GM15510 (cell line): Measurements from ENCODE around the gene BTBD9.

Source experiments
- POLR2A ChIP-seq: IDR thresholded peaks from 3 replicates; pipeline ENCODE4 v1.6.1; 2011; ENCODE audit warnings: borderline replicate concordance; ENCODE audit not compliant: insufficient read length; ENCODE audit errors: extremely low read depth

Gene BTBD9

GRCh38 chr6:38233161-38233791, 406.5 kb downstream of the BTBD9 start:
- TF ChIP-seq POLR2A = no peak

GRCh38 chr6:38225766-38226165, 414.0 kb downstream of the BTBD9 start:
- no peak for TF ChIP-seq POLR2A

- TF ChIP-seq POLR2A = no peak
Observed at GRCh38 chr6:38221251-38221650, 418.5 kb downstream of the BTBD9 start.

- TF ChIP-seq POLR2A = no peak
Observed at GRCh38 chr6:38220069-38220723, 419.5 kb downstream of the BTBD9 start.

GRCh38 chr6:38218235-38218634, 421.5 kb downstream of the BTBD9 start:
- no peak for TF ChIP-seq POLR2A

- no peak for TF ChIP-seq POLR2A
Observed at GRCh38 chr6:38216451-38216850, 423.3 kb downstream of the BTBD9 start.

- no peak for TF ChIP-seq POLR2A
Observed at GRCh38 chr6:38215651-38216311, 423.9 kb downstream of the BTBD9 start.

- TF ChIP-seq POLR2A = no peak
Observed at GRCh38 chr6:38215225-38215624, 424.5 kb downstream of the BTBD9 start.

- no peak for TF ChIP-seq POLR2A
Observed at GRCh38 chr6:38214159-38214558, 425.6 kb downstream of the BTBD9 start.

- TF ChIP-seq POLR2A = no peak
Observed at GRCh38 chr6:38213251-38213658, 426.5 kb downstream of the BTBD9 start.

- TF ChIP-seq POLR2A = no peak
Observed at GRCh38 chr6:38212579-38212978, 427.1 kb downstream of the BTBD9 start.

GRCh38 chr6:38212116-38212515, 427.6 kb downstream of the BTBD9 start:
- no peak for TF ChIP-seq POLR2A

GRCh38 chr6:38209371-38210260, 430.1 kb downstream of the BTBD9 start:
- no peak for TF ChIP-seq POLR2A

GRCh38 chr6:38208028-38208427, 431.7 kb downstream of the BTBD9 start:
- no peak for TF ChIP-seq POLR2A

GRCh38 chr6:38207375-38207774, 432.4 kb downstream of the BTBD9 start:
- no peak for TF ChIP-seq POLR2A

- no peak for TF ChIP-seq POLR2A
Observed at GRCh38 chr6:38198219-38198618, 441.5 kb downstream of the BTBD9 start.

GRCh38 chr6:38195113-38195635, 444.6 kb downstream of the BTBD9 start:
- no peak for TF ChIP-seq POLR2A
